OCI-LY7 (cell line): ENCODE data around the gene RNF13. TPM values are rescaled to one million over a fixed set of nuclear protein-coding genes. Genes with fewer than 3 reads are reported as not detected.
A peak's percentile ranks its signal among the peaks of the same experiment; 100 is the strongest.

Source experiments
- BruUV-seq: library from RNA; stranded (reverse); fragments of 400-500 nt; replicated peaks from 2 replicates; lab custom pipeline; 2021; lab: Mats Ljungman, UMichigan
- CTCF ChIA-PET: fragments of 300-600 bp; sonication (Branson Sonifier 250); formaldehyde crosslinking; loops from one replicate; lab custom pipeline; 2022; ENCODE audit warnings: antibody characterized with exemption; ENCODE audit not compliant: unreplicated experiment; lab: Charles Lee
- POLR2A ChIA-PET: fragments of 300-600 bp; sonication (Branson Sonifier 250); formaldehyde crosslinking; loops from one replicate; lab custom pipeline; 2022; ENCODE audit warnings: antibody characterized with exemption; lab: Charles Lee
- DNase-seq: peaks from one replicate; pipeline ENCODE4 v3.0.0-alpha.2; 2015; ENCODE audit warnings: low spot score
- H2AFZ ChIP-seq: fragments of 200-600 bp; sonication (generic), shearing (Covaris generic); 2 replicates; pipeline ENCODE4 v1.6.1; 2014; ENCODE audit warnings: mild to moderate bottlenecking, antibody characterized with exemption, low read length, moderate library complexity
- H3K27ac ChIP-seq: fragments of 200-600 bp; sonication (generic); 2 replicates; pipeline ENCODE4 v1.5.1; 2014; ENCODE audit warnings: mixed run types, low read depth, mild to moderate bottlenecking, moderate library complexity, low read length, inconsistent platforms; ENCODE audit not compliant: poor library complexity, severe bottlenecking
- H3K36me3 ChIP-seq: fragments of 200-600 bp; sonication (generic); 2 replicates; pipeline ENCODE4 v1.6.1; 2014; ENCODE audit warnings: mild to moderate bottlenecking, antibody characterized with exemption, low read length, moderate library complexity, mixed read lengths; ENCODE audit not compliant: insufficient read depth
- H3K4me1 ChIP-seq: fragments of 200-600 bp; sonication (generic); 2 replicates; pipeline ENCODE4 v1.5.1; 2014; ENCODE audit warnings: mild to moderate bottlenecking, low read length; ENCODE audit not compliant: insufficient read depth, poor library complexity, severe bottlenecking
- H3K4me2 ChIP-seq: fragments of 200-600 bp; sonication (generic); 2 replicates; pipeline ENCODE4 v1.6.1; 2014; ENCODE audit warnings: mild to moderate bottlenecking, low read length
- H3K4me3 ChIP-seq: fragments of 200-600 bp; sonication (generic); 2 replicates; pipeline ENCODE4 v1.5.1; 2014; ENCODE audit warnings: mild to moderate bottlenecking, low read depth, low read length; ENCODE audit not compliant: poor library complexity, severe bottlenecking
- H3K79me2 ChIP-seq: fragments of 200-600 bp; sonication (generic); 2 replicates; pipeline ENCODE4 v1.6.1; 2016; ENCODE audit warnings: low read depth, mild to moderate bottlenecking, low read length, moderate library complexity, mixed read lengths; ENCODE audit not compliant: insufficient read depth
- H3K9me2 ChIP-seq: fragments of 200-600 bp; sonication (generic); 2 replicates; pipeline ENCODE4 v1.6.1; 2016; ENCODE audit warnings: mild to moderate bottlenecking, low read length, mixed read lengths; ENCODE audit not compliant: insufficient read depth
- H3K9me3 ChIP-seq: fragments of 200-600 bp; sonication (generic); 2 replicates; pipeline ENCODE4 v1.6.1; 2014; ENCODE audit warnings: mild to moderate bottlenecking, mixed run types, low read length, mixed read lengths
- H4K20me1 ChIP-seq: fragments of 200-600 bp; sonication (generic); 2 replicates; pipeline ENCODE4 v1.6.1; 2014; ENCODE audit warnings: mild to moderate bottlenecking, antibody characterized with exemption, low read length, moderate library complexity, mixed read lengths; ENCODE audit not compliant: insufficient read depth
- EZH2phosphoT487 ChIP-seq: fragments of 200-600 bp; sonication (generic); IDR thresholded peaks from 2 replicates; pipeline ENCODE4 v1.6.1; 2018; ENCODE audit warnings: low read depth, borderline replicate concordance, mild to moderate bottlenecking, mixed run types, antibody characterized with exemption, low read length, moderate library complexity, mixed read lengths
- intact Hi-C: fragments of 100-400 bp; cut with micrococcal nuclease; formaldehyde crosslinking; loops from one replicate; pipeline ENCODE4 v1.10.0; 2022; ENCODE audit not compliant: unreplicated experiment
- total RNA-seq, 2 experiments: library from RNA; depleted of rRNA in 1 of 2; stranded (reverse); fragments of >200 nt in 1 of 2; shearing (Covaris generic) in 1 of 2; gene quantifications; 2 replicates each; pipeline ENCODE4 v1.2.3, GENCODE V29; 2014 to 2022
- TF ChIP-seq, protein P1 (sequence below): fragments of 200-600 bp; sonication (generic); conservative IDR thresholded peaks from 2 replicates; pipeline ENCODE4 v1.5.1; 2014; ENCODE audit warnings: mild to moderate bottlenecking, antibody characterized with exemption, low read length, moderate library complexity, mixed read lengths

The RNF13 gene
- total RNA-seq, 2 experiments from 2014 or later: 26.2 to 37.3 TPM

DNA sequence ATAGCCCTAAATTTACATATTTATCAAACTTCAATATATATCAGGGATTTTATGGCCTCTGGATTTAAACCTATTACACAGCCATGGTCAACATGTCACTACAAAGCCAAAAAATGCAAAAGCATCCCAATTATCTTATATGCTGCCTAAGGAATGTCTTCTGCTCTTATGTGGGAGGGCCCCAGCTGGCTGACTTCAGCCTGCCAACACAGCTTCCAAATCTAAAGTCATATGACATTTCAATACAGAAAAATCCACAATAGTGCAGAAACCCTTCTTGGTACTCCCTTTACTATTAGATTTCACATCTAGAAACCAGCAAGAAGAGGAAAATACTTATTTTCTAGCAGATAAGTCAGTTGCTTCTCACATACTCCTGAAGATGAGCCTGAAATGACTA, 151.3 kb downstream of the RNF13 start:
- Histone ChIP-seq H3K4me2 (no peak overlapping the region), H3K27ac (no peak overlapping the region), H3K9me3 (no peaks in the 10 kb centered on the region), H2AFZ (no peak overlapping the region), H3K4me3 (no peak overlapping the region), H3K79me2 (no peaks in the 10 kb centered on the region), H3K36me3 (no peaks in the 10 kb centered on the region), H4K20me1 (no peaks in the 10 kb centered on the region; the same call in 1 of the 2 replicates), H3K4me1 (no peaks in the 10 kb centered on the region), H3K9me2 (no peaks in the 10 kb centered on the region)
- ChIA-PET CTCF (no interaction called here), POLR2A (no interaction called here)
- no peak for DNase-seq
- BruUV-seq: no TSS peak
- TF ChIP-seq EZH2phosphoT487: no peak
- TF ChIP-seq, protein P1, sequence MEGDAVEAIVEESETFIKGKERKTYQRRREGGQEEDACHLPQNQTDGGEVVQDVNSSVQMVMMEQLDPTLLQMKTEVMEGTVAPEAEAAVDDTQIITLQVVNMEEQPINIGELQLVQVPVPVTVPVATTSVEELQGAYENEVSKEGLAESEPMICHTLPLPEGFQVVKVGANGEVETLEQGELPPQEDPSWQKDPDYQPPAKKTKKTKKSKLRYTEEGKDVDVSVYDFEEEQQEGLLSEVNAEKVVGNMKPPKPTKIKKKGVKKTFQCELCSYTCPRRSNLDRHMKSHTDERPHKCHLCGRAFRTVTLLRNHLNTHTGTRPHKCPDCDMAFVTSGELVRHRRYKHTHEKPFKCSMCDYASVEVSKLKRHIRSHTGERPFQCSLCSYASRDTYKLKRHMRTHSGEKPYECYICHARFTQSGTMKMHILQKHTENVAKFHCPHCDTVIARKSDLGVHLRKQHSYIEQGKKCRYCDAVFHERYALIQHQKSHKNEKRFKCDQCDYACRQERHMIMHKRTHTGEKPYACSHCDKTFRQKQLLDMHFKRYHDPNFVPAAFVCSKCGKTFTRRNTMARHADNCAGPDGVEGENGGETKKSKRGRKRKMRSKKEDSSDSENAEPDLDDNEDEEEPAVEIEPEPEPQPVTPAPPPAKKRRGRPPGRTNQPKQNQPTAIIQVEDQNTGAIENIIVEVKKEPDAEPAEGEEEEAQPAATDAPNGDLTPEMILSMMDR: no peak
- intact Hi-C loops: no loop called here

- no peak overlapping the region for H3K4me2 ChIP-seq
- no peak overlapping the region for H2AFZ ChIP-seq
- no TSS peak for BruUV-seq
- DNase-seq: peak; percentile 30
- intact Hi-C loops: loop anchor here (5.0 kb wide), 1 partner anchor 257 kb away; no protein-coding TSS in a partner anchor
- no peaks in the 10 kb centered on the region for H3K9me2 ChIP-seq
- H3K79me2 ChIP-seq: no peaks in the 10 kb centered on the region
- peaks cover 6% of the 10 kb centered on the region for H3K4me1 ChIP-seq
- no peak for TF ChIP-seq EZH2phosphoT487
- TF ChIP-seq, protein P1: no peak
- H3K36me3 ChIP-seq: no peaks in the 10 kb centered on the region
- ChIA-PET CTCF (no interaction called here), POLR2A (no interaction called here)
- H4K20me1 ChIP-seq: no peaks in the 10 kb centered on the region; the same call in 1 of the 2 replicates
- H3K9me3 ChIP-seq: no peaks in the 10 kb centered on the region
- H3K4me3 ChIP-seq: no peak overlapping the region
- no peak overlapping the region for H3K27ac ChIP-seq
These were observed 152.3 kb downstream of the RNF13 start for GRCh38 chr3:149965278-149965677.

- Histone ChIP-seq H3K36me3 (no peaks in the 10 kb centered on the region), H2AFZ (no peak overlapping the region), H3K4me1 (peaks cover 8% of the 10 kb centered on the region), H3K79me2 (no peaks in the 10 kb centered on the region), H4K20me1 (no peaks in the 10 kb centered on the region; the same call in 1 of the 2 replicates), H3K9me3 (no peaks in the 10 kb centered on the region), H3K9me2 (no peaks in the 10 kb centered on the region), H3K27ac (no peak overlapping the region), H3K4me2 (no peak overlapping the region), H3K4me3 (no peak overlapping the region)
- peak; percentile 46 for DNase-seq
- CTCF ChIA-PET: no interaction called here
- intact Hi-C loops: loop anchor here (5.0 kb wide), 1 partner anchor 255 kb away; no protein-coding TSS in a partner anchor
- BruUV-seq: no TSS peak
- POLR2A ChIA-PET: interaction anchor here (0.6 to 2.1 kb wide), 3 partner anchors 9 to 202 kb away, joined by 3 to 6 read pairs (median 4); no protein-coding TSS in a partner anchor
- TF ChIP-seq, protein P1: peak; percentile 86
- TF ChIP-seq EZH2phosphoT487: no peak
These were observed 154.2 kb downstream of the RNF13 start for GRCh38 chr3:149967086-149967685.
